GM19099 (cell line): Measurements from ENCODE around the gene GOLGA8B.

Experiments used
- POLR2A ChIP-seq: IDR thresholded peaks from 3 replicates; pipeline ENCODE4 v1.6.1; 2011; ENCODE audit warnings: low read depth; ENCODE audit not compliant: insufficient read length; ENCODE audit errors: extremely low read depth

Gene GOLGA8B, protein sequence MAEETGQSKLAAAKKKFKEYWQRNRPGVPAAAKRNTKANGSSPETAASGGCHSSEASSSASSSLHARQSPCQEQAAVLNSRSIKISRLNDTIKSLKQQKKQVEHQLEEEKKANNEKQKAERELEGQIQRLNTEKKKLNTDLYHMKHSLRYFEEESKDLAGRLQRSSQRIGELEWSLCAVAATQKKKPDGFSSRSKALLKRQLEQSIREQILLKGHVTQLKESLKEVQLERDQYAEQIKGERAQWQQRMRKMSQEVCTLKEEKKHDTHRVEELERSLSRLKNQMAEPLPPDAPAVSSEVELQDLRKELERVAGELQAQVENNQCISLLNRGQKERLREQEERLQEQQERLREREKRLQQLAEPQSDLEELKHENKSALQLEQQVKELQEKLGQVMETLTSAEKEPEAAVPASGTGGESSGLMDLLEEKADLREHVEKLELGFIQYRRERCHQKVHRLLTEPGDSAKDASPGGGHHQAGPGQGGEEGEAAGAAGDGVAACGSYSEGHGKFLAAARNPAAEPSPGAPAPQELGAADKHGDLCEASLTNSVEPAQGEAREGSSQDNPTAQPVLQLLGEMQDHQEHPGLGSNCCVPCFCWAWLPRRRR

DNA sequence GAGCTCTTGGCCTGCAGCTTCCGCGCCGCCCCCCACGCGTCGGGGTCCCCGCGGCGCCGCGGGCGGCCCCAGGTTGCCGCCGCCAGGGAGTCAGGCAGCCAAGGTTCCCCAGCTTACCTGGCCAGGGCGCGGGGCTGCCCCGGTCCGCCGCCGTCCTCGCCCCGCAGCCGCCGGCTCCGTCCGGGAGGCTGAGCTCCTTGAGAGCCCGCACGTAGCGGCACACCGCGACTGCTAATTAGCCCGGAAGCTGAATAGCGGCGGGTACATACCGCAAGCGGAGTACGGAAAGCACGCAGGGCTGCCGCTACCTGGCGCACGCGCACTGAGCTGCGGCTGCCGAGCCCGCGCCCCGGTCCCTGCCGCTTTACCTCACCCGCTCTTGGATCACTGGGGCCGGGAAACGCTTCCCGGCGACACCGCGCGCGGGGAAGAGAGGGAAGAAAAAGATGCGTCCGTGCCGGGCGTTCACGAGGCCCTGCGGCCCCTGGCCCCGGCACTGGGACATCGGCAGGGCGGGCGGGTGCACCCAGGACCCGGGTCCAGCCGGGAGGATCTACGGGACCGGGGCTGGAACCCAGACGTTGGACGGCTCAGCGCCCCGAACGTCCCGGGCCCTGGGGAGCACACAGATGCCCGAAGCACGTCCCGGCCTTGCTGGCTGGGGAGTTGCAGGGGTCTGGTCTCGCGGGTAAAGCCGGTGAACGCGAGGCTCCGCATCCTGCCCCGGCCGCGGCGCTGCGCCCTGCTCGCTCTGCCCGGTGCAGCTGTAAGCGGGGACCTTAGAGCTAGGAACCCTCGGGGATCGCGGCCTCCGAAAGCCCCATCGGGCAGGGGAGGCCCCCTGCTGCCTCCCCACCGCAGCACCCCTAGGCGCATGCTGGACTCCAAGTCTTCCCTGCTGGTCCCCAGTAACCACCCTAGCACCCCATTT, at the start of gene GOLGA8B:
TSS of gene GOLGA8B (minus strand) at position 253 of the 931 bp plus-strand sequence. CDS start 47,739 bp downstream, outside the sequence.
- TF ChIP-seq POLR2A, result peak; percentile 62

GRCh38 chr15:34628577-34629152, 45.2 kb upstream of the GOLGA8B start:
- no peak for TF ChIP-seq POLR2A

GRCh38 chr15:34625007-34625406, 41.6 kb upstream of the GOLGA8B start:
- no peak for TF ChIP-seq POLR2A

DNA sequence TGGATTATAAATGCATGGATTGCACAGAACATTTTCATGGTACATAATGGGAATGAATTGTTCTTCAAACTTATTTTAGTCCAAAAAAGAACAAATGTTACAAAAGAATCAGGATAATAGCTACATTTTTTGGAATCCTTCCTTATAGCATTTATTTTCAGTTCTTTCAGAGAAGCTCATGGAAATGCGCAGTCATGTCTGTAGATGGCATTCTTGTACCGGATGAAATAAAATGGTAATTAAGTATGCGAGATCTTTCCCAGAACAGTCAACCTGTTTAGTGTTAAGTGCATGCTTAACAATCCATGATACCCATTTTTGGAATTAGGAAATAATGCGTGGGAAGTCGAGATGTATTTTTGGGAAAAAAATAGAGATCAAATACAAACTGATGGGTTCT, 38.2 kb upstream of the GOLGA8B start:
- no peak for TF ChIP-seq POLR2A

DNA sequence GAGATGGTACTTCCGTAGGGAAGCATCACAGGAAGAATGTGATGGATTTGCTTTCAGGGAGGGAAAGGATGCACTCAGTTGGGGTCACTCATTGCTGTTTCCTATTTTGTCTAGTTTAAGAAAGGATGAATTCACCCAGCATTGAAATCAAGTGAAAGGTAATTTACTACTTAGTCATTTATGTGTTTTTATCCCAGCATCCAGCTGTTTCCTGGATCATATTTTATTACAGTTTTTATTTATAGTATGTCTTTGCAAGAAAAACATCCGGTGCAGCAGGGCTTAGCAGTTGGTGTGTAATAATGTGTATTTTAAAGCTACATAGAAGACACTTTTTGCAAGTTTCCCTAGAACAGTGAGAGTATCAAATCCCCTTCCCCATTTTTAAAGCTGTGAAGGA, 37.4 kb upstream of the GOLGA8B start:
- TF ChIP-seq POLR2A, result no peak

DNA sequence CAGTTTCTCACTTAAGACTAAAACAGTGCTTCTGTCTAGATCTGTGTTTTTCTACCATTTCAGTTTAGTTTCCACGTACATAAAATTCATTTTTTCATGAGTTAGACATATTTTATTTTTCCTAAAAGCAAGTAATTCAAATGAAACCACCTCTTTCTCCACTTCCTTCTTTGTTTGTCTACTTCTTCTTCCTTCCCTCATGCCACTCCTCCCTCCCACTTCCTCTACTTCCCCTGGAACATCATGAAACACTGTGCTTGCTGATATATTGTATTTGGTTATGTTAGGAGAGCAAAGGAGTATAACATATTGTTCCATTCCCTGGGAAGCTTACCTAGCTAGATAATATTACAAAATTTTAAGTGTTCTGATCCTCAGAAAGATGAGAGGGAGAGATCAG, 36.7 kb upstream of the GOLGA8B start:
- TF ChIP-seq POLR2A, result no peak

DNA sequence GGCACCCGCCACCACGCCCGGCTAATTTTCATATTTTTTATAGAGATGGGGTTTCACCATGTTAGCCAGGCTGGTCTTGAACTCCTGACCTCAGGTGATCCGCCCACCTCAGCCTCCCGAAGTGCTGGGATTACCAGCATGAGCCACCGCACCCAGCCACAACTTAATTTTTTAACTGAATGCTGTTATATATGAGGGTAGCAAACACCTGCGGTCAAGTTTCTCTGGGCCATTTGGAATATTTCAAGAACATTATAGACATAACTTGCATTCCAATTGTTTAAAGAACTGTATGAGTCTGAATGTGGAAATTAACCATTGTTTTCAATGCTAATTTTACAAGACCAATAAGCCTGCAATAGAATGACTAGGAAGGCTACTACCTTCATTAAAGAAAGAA, 35.7 kb upstream of the GOLGA8B start:
- no peak for TF ChIP-seq POLR2A

- no peak for TF ChIP-seq POLR2A
These were observed 34.6 kb upstream of the GOLGA8B start for GRCh38 chr15:34618073-34618472.

- TF ChIP-seq POLR2A, result no peak
These were observed 33.2 kb upstream of the GOLGA8B start for GRCh38 chr15:34616613-34617012.

- no peak for TF ChIP-seq POLR2A
These were observed 30.5 kb upstream of the GOLGA8B start for GRCh38 chr15:34613997-34614396.

- no peak for TF ChIP-seq POLR2A
These were observed 29.9 kb upstream of the GOLGA8B start for GRCh38 chr15:34613301-34613700.

GRCh38 chr15:34610354-34610753, 26.9 kb upstream of the GOLGA8B start:
- TF ChIP-seq POLR2A, result no peak

- TF ChIP-seq POLR2A, result no peak
These were observed 25.9 kb upstream of the GOLGA8B start for GRCh38 chr15:34609102-34610057.

DNA sequence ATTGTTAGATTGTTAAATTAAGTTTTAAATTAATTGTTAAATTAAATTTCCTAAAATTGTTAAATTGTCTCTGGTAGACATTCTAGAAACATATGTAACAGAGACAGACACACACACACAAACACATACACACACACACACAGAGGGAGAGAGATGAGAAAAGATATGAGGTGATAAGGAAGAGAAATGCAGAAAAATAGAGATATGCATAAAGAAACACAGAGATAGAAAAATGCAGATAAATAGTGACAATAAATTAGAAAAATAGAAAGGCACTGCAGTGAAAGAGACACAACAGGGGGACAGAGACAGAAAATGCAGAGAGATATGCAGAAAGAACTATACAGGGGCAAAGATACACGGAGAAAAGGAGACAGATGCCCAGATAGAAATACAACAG, 25.1 kb upstream of the GOLGA8B start:
- TF ChIP-seq POLR2A, result no peak
